ENCODE measurements around the gene ICAM3. TPM values are rescaled to one million over a fixed set of nuclear protein-coding genes. Genes with fewer than 3 reads are reported as not detected.
"Not testable (repeated sequence)": the region's sequence is repeated elsewhere in the genome, so short reads cannot be mapped to it uniquely, and the experiment has no call there.

ICAM3 gene
- total and polyA plus RNA-seq, 2 of the 4 experiments (the other 2 are of a cell fraction): 6.6 to 11.7 TPM

DNA sequence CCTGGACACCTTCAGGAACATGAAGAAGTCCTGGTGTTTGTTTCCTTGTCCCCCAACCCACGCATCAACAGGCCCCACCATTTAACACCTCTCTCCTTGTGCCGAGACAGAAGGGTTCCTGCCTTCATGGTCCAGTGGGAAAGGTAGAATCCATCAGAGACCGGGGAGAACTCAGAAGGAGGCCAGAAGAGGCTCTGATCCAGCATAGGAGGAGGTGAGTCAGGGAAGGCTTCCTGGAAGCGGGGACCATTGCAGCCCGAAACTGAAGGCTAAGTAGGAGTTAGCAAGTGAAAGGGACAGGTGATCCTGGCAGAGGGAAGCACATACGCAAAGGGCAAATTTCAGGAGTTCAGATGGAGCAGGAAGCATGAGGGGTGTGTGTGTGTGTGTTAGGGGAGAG, 484 bp downstream of the ICAM3 start:
- ChIA-PET POLR2A (ENCODE audit: unreplicated experiment) (no interaction called here), CTCF (no interaction called here)
- Histone ChIP-seq H3K9me1 (ENCODE audit: insufficient read depth, low read length) (no peaks in the 10 kb centered on the region), H3K56ac (ENCODE audit: extremely low read depth, insufficient read depth, low read length) (no peak overlapping the region), H4K91ac (ENCODE audit: insufficient read depth, low read depth, low read length) (no peak overlapping the region), H3K18ac (ENCODE audit: low read depth, low read length) (no peak overlapping the region), H2BK120ac (ENCODE audit: low read depth, low read length) (no peak overlapping the region), H2BK20ac (ENCODE audit: low read depth, low read length) (no peak overlapping the region), H4K8ac (ENCODE audit: low read depth in 2 of 2, low read length in 2 of 2) (no peak overlapping the region), H3K9ac (ENCODE audit: low read depth, low read length) (no peak overlapping the region), H3K4me2 (ENCODE audit: low read depth, low read length) (no peak overlapping the region), H3K4me3 (ENCODE audit: insufficient read depth, low read depth, low read length) (no peak overlapping the region), H2AK9ac (replicated peaks; ENCODE audit: low read depth, low read length, poor library complexity) (peak overlapping the region; percentile 78), H4K5ac (ENCODE audit: low read depth, low read length) (no peak overlapping the region), H2BK15ac (ENCODE audit: low read depth, low read length) (no peak overlapping the region), H2BK5ac (ENCODE audit: low read depth, low read length, poor library complexity, severe bottlenecking) (no peak overlapping the region), H3K9me3 (ENCODE audit: control insufficient read depth, insufficient read depth, low read length) (no peaks in the 10 kb centered on the region), H4K20me1 (ENCODE audit: insufficient read depth, low read length) (no peaks in the 10 kb centered on the region), H3K36me3 (ENCODE audit: control insufficient read depth, insufficient read depth, low read length) (no peaks in the 10 kb centered on the region), H2AK5ac (ENCODE audit: low read depth, low read length) (no peak overlapping the region), H3K14ac (replicated peaks; ENCODE audit: low read depth, low read length) (no peak overlapping the region), H2AFZ (replicated peaks; ENCODE audit: low read length, poor library complexity) (peak overlapping the region; percentile 62), H3K23ac (ENCODE audit: low read depth, low read length) (no peak overlapping the region), H3K27ac (ENCODE audit: insufficient read depth, low read length) (no peak overlapping the region), H3K4me1 (ENCODE audit: control insufficient read depth, insufficient read depth, low read length) (no peaks in the 10 kb centered on the region), H3K27me3 (ENCODE audit: control insufficient read depth, insufficient read depth, low read length) (no peaks in the 10 kb centered on the region), H3K4ac (ENCODE audit: low read depth, low read length) (no peak overlapping the region), H3K79me1 (ENCODE audit: low read depth in 1 of 2, low read length in 2 of 2) (peaks cover 0 to 8% of the 10 kb centered on the region in 2 experiments; a peak in 3 of 4 replicates)
- no TSS peak for BruUV-seq (replicated peaks)
- WGBS, 2 experiments (ENCODE audit: extremely low coverage in 2 of 2, insufficient read length in 1 of 2): 92% methylated on average over 2 of the region's 6 CpGs; no CpG with 5 or more reads in 1 of the 2 experiments
- in situ Hi-C loops (cut with MboI; ENCODE audit: low sequenced_read_pairs): no loop called here
- intact Hi-C loops (cut with micrococcal nuclease): no loop called here
- DNase-seq (no peak), ATAC-seq (ENCODE audit: low read depth) (no peak)
- TF ChIP-seq FOS (IDR thresholded peaks at IDR 0.05; ENCODE audit: low read depth, low read length) (no peak), RFX5 (IDR thresholded peaks at IDR 0.05; ENCODE audit: low read depth, low read length) (no peak), POLR2A (IDR thresholded peaks at IDR 0.05; ENCODE audit: low read depth, low read length) (no peak), RAD21 (IDR thresholded peaks at IDR 0.05; ENCODE audit: low read length) (no peak), MAFK (IDR thresholded peaks at IDR 0.05; ENCODE audit: low read depth, low read length) (no peak)
- TF ChIP-seq, protein P1, sequence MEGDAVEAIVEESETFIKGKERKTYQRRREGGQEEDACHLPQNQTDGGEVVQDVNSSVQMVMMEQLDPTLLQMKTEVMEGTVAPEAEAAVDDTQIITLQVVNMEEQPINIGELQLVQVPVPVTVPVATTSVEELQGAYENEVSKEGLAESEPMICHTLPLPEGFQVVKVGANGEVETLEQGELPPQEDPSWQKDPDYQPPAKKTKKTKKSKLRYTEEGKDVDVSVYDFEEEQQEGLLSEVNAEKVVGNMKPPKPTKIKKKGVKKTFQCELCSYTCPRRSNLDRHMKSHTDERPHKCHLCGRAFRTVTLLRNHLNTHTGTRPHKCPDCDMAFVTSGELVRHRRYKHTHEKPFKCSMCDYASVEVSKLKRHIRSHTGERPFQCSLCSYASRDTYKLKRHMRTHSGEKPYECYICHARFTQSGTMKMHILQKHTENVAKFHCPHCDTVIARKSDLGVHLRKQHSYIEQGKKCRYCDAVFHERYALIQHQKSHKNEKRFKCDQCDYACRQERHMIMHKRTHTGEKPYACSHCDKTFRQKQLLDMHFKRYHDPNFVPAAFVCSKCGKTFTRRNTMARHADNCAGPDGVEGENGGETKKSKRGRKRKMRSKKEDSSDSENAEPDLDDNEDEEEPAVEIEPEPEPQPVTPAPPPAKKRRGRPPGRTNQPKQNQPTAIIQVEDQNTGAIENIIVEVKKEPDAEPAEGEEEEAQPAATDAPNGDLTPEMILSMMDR (conservative IDR thresholded peaks at IDR 0.05; ENCODE audit: low read depth, low read length): no peak
- dilution Hi-C loops (cut with HindIII; ENCODE audit: low sequenced_read_pairs, unreplicated experiment): no loop called here

DNA sequence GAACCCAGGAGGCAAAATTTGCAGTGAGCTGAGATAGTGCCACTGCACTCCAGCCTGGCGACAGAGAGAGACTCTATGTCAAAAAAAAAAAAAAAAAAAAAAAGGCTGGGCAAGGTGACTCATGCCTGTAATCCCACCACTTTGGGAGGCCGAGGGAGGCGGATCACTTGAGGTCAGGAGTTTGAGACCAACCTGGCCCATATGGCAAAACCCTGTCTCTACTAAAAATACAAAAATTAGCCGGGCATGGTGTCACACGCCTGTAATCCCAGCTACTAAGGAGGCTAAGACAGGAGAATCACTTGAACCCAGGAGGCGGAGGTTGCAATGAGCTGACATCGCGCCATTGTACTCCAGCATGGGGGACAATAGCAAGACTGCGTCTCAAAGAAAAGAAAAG, 2.7 kb downstream of the ICAM3 start:
- H3K14ac ChIP-seq (replicated peaks; ENCODE audit: low read depth, low read length); CTCF ChIA-PET; H3K4me3 ChIP-seq (ENCODE audit: insufficient read depth, low read depth, low read length); H3K27ac ChIP-seq (ENCODE audit: insufficient read depth, low read length); H3K4me1 ChIP-seq (ENCODE audit: control insufficient read depth, insufficient read depth, low read length); H2AK9ac ChIP-seq (replicated peaks; ENCODE audit: low read depth, low read length, poor library complexity); BruUV-seq (replicated peaks); H3K4me2 ChIP-seq (ENCODE audit: low read depth, low read length); H3K23ac ChIP-seq (ENCODE audit: low read depth, low read length); H4K91ac ChIP-seq (ENCODE audit: insufficient read depth, low read depth, low read length); H3K9me3 ChIP-seq (ENCODE audit: control insufficient read depth, insufficient read depth, low read length); H4K5ac ChIP-seq (ENCODE audit: low read depth, low read length); ATAC-seq (ENCODE audit: low read depth); H2BK20ac ChIP-seq (ENCODE audit: low read depth, low read length); H3K56ac ChIP-seq (ENCODE audit: extremely low read depth, insufficient read depth, low read length); H3K36me3 ChIP-seq (ENCODE audit: control insufficient read depth, insufficient read depth, low read length); dilution Hi-C loops (cut with HindIII; ENCODE audit: low sequenced_read_pairs, unreplicated experiment); H2BK15ac ChIP-seq (ENCODE audit: low read depth, low read length); H3K18ac ChIP-seq (ENCODE audit: low read depth, low read length); H2AFZ ChIP-seq (replicated peaks; ENCODE audit: low read length, poor library complexity); H2AK5ac ChIP-seq (ENCODE audit: low read depth, low read length); H3K9ac ChIP-seq (ENCODE audit: low read depth, low read length); H2BK120ac ChIP-seq (ENCODE audit: low read depth, low read length); DNase-seq; in situ Hi-C loops (cut with MboI; ENCODE audit: low sequenced_read_pairs); H3K4ac ChIP-seq (ENCODE audit: low read depth, low read length); H4K8ac ChIP-seq (ENCODE audit: low read depth in 2 of 2, low read length in 2 of 2); H3K27me3 ChIP-seq (ENCODE audit: control insufficient read depth, insufficient read depth, low read length); H3K9me1 ChIP-seq (ENCODE audit: insufficient read depth, low read length); intact Hi-C loops (cut with micrococcal nuclease); H2BK5ac ChIP-seq (ENCODE audit: low read depth, low read length, poor library complexity, severe bottlenecking): not testable (repeated sequence)
- WGBS, 2 experiments (ENCODE audit: extremely low coverage in 2 of 2, insufficient read length in 1 of 2): 88% methylated on average over 4 of the region's 9 CpGs; no CpG with 5 or more reads in 1 of the 2 experiments
- POLR2A ChIA-PET (ENCODE audit: unreplicated experiment): interaction anchor here (0.6 kb wide), 1 partner anchor 30 kb away, joined by 7 read pairs; no protein-coding TSS in a partner anchor
- Histone ChIP-seq H4K20me1 (ENCODE audit: insufficient read depth, low read length) (peaks cover 14% of the 10 kb centered on the region), H3K79me1 (ENCODE audit: low read depth in 1 of 2, low read length in 2 of 2) (peaks cover 5 to 24% of the 10 kb centered on the region in 2 experiments)
